Left ventricle myocardium inferior (tissue), 1 donor: Measurements from ENCODE around the gene IGSF5. TPM values are rescaled to one million over a fixed set of nuclear protein-coding genes. Genes with fewer than 3 reads are reported as not detected.

ENCODE experiments used
- DNase-seq: peaks from one replicate; pipeline ENCODE4 v3.0.0-alpha.2; 2020
- H3K27ac ChIP-seq: fragments of 200-600 bp; replicated peaks from 2 replicates; pipeline ENCODE4 v1.8.0; 2021
- H3K27me3 ChIP-seq: fragments of 200-600 bp; 2 replicates; pipeline ENCODE4 v1.8.0; 2021; ENCODE audit warnings: low read depth
- H3K36me3 ChIP-seq: fragments of 200-600 bp; 2 replicates; pipeline ENCODE4 v1.8.0; 2021
- H3K4me1 ChIP-seq: fragments of 200-600 bp; 2 replicates; pipeline ENCODE4 v1.8.0; 2021
- H3K4me3 ChIP-seq: fragments of 200-600 bp; 2 replicates; pipeline ENCODE4 v1.8.0; 2021; ENCODE audit warnings: mild to moderate bottlenecking, moderate library complexity
- H3K9me3 ChIP-seq: fragments of 200-600 bp; replicated peaks from 2 replicates; pipeline ENCODE4 v1.8.0; 2021
- CTCF ChIP-seq: fragments of 200-600 bp; IDR thresholded peaks from 2 replicates; pipeline ENCODE4 v1.8.0; 2021; ENCODE audit warnings: antibody characterized with exemption, mild to moderate bottlenecking, borderline replicate concordance
- intact Hi-C: fragments of 100-400 bp; cut with micrococcal nuclease; formaldehyde crosslinking; loops from one replicate; pipeline ENCODE4 v1.11.0; 2022
- total RNA-seq: library from RNA; stranded (reverse); fragmentation: NEBNext Ultra II Directional; extraction: Animal tissue kit (Norgen Biotek cat#: 25700); gene quantifications from one replicate; pipeline ENCODE4 v1.2.1, GENCODE V29; 2021
- donor health status: DM: no; HTN: yes; CAD: no; lungs with severe emphysema.

IGSF5 gene
- total RNA-seq, 1 donor from 2014 or later: 4.9 TPM

GRCh38 chr21:39842741-39843459 lies 97.9 kb downstream of the IGSF5 start:
- peaks cover 7% of the 10 kb centered on the region for H3K27me3 ChIP-seq
- H3K4me1 ChIP-seq: peaks cover 4% of the 10 kb centered on the region
- no peaks in the 10 kb centered on the region for H3K36me3 ChIP-seq
- no peak overlapping the region for H3K4me3 ChIP-seq
- H3K27ac ChIP-seq: no peak overlapping the region
- no peaks in the 10 kb centered on the region for H3K9me3 ChIP-seq
- no peak for TF ChIP-seq CTCF
- DNase-seq: no peak
- intact Hi-C loops: no loop called here

- H3K27ac ChIP-seq: no peak overlapping the region
- peaks cover 7% of the 10 kb centered on the region for H3K27me3 ChIP-seq
- no peak for TF ChIP-seq CTCF
- no peaks in the 10 kb centered on the region for H3K9me3 ChIP-seq
- intact Hi-C loops: no loop called here
- DNase-seq: no peak
- no peaks in the 10 kb centered on the region for H3K36me3 ChIP-seq
- peaks cover 4% of the 10 kb centered on the region for H3K4me1 ChIP-seq
- no peak overlapping the region for H3K4me3 ChIP-seq
Observed at GRCh38 chr21:39843483-39843882, 98.5 kb downstream of the IGSF5 start.

GRCh38 chr21:39843916-39844315 lies 98.9 kb downstream of the IGSF5 start:
- Histone ChIP-seq H3K4me1 (peaks cover 4% of the 10 kb centered on the region), H3K36me3 (no peaks in the 10 kb centered on the region), H3K27me3 (peaks cover 7% of the 10 kb centered on the region), H3K4me3 (no peak overlapping the region), H3K27ac (no peak overlapping the region), H3K9me3 (no peaks in the 10 kb centered on the region)
- TF ChIP-seq CTCF: no peak
- DNase-seq: no peak
- intact Hi-C loops: no loop called here

- TF ChIP-seq CTCF: no peak
- intact Hi-C loops: no loop called here
- DNase-seq: no peak
- no peaks in the 10 kb centered on the region for H3K36me3 ChIP-seq
- H3K4me3 ChIP-seq: no peak overlapping the region
- peaks cover 4% of the 10 kb centered on the region for H3K4me1 ChIP-seq
- H3K27ac ChIP-seq: no peak overlapping the region
- peaks cover 7% of the 10 kb centered on the region for H3K27me3 ChIP-seq
- H3K9me3 ChIP-seq: no peaks in the 10 kb centered on the region
Observed at GRCh38 chr21:39845571-39846130, 100.7 kb downstream of the IGSF5 start.

GRCh38 chr21:39847877-39848276 lies 102.9 kb downstream of the IGSF5 start:
- DNase-seq: no peak
- Histone ChIP-seq H3K9me3 (no peaks in the 10 kb centered on the region), H3K27ac (no peak overlapping the region), H3K27me3 (peaks cover 2% of the 10 kb centered on the region), H3K4me1 (no peaks in the 10 kb centered on the region), H3K4me3 (no peak overlapping the region), H3K36me3 (no peaks in the 10 kb centered on the region)
- intact Hi-C loops: no loop called here
- no peak for TF ChIP-seq CTCF
